Peyer's patch (tissue), 4 donors: ENCODE results near the gene KDM2A.

Experiments used
- POLR2A ChIP-seq, 2 donors: fragments of 450-650 bp; IDR thresholded peaks; one replicate each; pipeline ENCODE4 v1.5.1; 2017; ENCODE audit warnings: antibody characterized with exemption in 2 of 2, mild to moderate bottlenecking in 2 of 2, moderate library complexity in 2 of 2
- TF ChIP-seq, protein P1 (sequence below), 6 experiments: fragments of 450-650 bp in 4 of 6; fragments of 200-600 bp in 2 of 6; sonication (generic) in 1 of 6; IDR thresholded peaks; one replicate each; pipeline ENCODE4 v1.5.1; 2017 to 2019; ENCODE audit warnings: antibody characterized with exemption in 6 of 6, mild to moderate bottlenecking in 3 of 6, moderate library complexity in 1 of 6

DNA sequence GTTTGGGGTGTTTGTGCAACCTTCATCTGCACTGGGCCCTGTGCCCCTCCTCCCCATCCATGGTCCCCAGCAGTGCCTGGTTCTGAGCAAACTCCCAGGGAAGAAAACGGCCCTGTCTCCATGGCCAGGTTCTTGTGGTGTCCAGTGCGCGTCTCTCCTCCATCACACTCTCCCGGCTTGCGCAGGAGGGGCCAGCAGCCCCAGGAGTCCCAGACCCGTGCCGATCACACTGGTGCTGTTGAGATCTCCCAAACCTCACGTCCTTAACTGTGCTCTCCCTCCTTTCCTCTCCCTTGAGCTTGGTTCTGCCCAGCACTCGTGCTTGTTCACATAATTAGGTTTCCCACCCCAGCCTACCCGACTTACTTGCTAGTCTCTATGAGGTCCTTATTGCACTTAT lies 136.3 kb downstream of the KDM2A start:
- TF ChIP-seq, protein P1, sequence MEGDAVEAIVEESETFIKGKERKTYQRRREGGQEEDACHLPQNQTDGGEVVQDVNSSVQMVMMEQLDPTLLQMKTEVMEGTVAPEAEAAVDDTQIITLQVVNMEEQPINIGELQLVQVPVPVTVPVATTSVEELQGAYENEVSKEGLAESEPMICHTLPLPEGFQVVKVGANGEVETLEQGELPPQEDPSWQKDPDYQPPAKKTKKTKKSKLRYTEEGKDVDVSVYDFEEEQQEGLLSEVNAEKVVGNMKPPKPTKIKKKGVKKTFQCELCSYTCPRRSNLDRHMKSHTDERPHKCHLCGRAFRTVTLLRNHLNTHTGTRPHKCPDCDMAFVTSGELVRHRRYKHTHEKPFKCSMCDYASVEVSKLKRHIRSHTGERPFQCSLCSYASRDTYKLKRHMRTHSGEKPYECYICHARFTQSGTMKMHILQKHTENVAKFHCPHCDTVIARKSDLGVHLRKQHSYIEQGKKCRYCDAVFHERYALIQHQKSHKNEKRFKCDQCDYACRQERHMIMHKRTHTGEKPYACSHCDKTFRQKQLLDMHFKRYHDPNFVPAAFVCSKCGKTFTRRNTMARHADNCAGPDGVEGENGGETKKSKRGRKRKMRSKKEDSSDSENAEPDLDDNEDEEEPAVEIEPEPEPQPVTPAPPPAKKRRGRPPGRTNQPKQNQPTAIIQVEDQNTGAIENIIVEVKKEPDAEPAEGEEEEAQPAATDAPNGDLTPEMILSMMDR (IDR thresholded peaks at IDR 0.05), result no peak
- no peak for TF ChIP-seq POLR2A (IDR thresholded peaks at IDR 0.05)
